Measurements from ENCODE around the gene OSBPL3. TPM values are rescaled to one million over a fixed set of nuclear protein-coding genes. Genes with fewer than 3 reads are reported as not detected.

Gene OSBPL3
- total and polyA plus RNA-seq, 2 donors (not counting 3 experiments of a cell fraction or from before 2014, with no cell fraction given): 7.5 to 27.1 TPM

GRCh38 chr7:24972166-24972477, 7.9 kb downstream of the OSBPL3 start:
- H3K79me2 ChIP-seq (ENCODE audit: control insufficient read depth, insufficient read depth, low read length): peaks cover 88% of the 10 kb centered on the region
- no peak overlapping the region for H3K4me2 ChIP-seq (ENCODE audit: insufficient read depth, low read length)
- TF ChIP-seq EZH2 (IDR thresholded peaks at IDR 0.05; ENCODE audit: borderline replicate concordance, low read depth, low read length, severe bottlenecking) (no peak), GATA2 (IDR thresholded peaks at IDR 0.05; ENCODE audit: insufficient read depth, insufficient read length, low read depth, low read length) (no peak), FOS (IDR thresholded peaks at IDR 0.05; ENCODE audit: borderline replicate concordance, insufficient read depth, low read length) (no peak), MYC (IDR thresholded peaks at IDR 0.05; ENCODE audit: low read depth, low read length) (no peak), CTCF (IDR thresholded peaks at IDR 0.05; ENCODE audit: extremely low read depth in 1 of 2, insufficient read depth in 1 of 2, low read depth in 1 of 2, low read length in 2 of 2) (no peak), MAX (IDR thresholded peaks at IDR 0.05; ENCODE audit: insufficient read depth, insufficient read length) (no peak), POLR2AphosphoS5 (IDR thresholded peaks at IDR 0.05; ENCODE audit: insufficient read depth, low read depth, low read length) (no peak), POLR2A (IDR thresholded peaks at IDR 0.05; ENCODE audit: low read depth, low read length) (no peak), JUN (IDR thresholded peaks at IDR 0.05; ENCODE audit: borderline replicate concordance, insufficient read depth, insufficient read length, low read depth) (no peak)
- BruUV-seq (replicated peaks): no TSS peak
- H4K20me1 ChIP-seq (replicated peaks; ENCODE audit: control insufficient read depth, extremely low read depth, insufficient read depth, low read length): no peaks in the 10 kb centered on the region
- no peaks in the 10 kb centered on the region for H3K27me3 ChIP-seq (ENCODE audit: control insufficient read depth in 2 of 2, insufficient read depth in 2 of 2, low read length in 2 of 2)
- FAIRE-seq: no peak
- H3K9me1 ChIP-seq (replicated peaks; ENCODE audit: control insufficient read depth, extremely low read depth, insufficient read depth, low read length): no peaks in the 10 kb centered on the region
- intact Hi-C loops (cut with micrococcal nuclease) (no loop called here), dilution Hi-C loops (cut with MboI; ENCODE audit: extremely low pct_ligation_motif_present, low sequenced_read_pairs) (no loop called here)
- no peak overlapping the region for H2AFZ ChIP-seq (ENCODE audit: low read depth, low read length)
- no peaks in the 10 kb centered on the region for H3K36me3 ChIP-seq (ENCODE audit: control insufficient read depth in 2 of 2, extremely low read depth in 1 of 2, insufficient read depth in 2 of 2, low read length in 2 of 2)
- peaks cover 11% of the 10 kb centered on the region for H3K4me1 ChIP-seq (ENCODE audit: control insufficient read depth, extremely low read depth, insufficient read depth, low read length)
- H3K4me3 ChIP-seq (replicated peaks in 1 of 3; ENCODE audit: insufficient read depth in 1 of 3, low read depth in 1 of 3, low read length in 3 of 3): no peak overlapping the region
- no peak for DNase-seq (ENCODE audit: low read depth, low spot score)
- H3K9ac ChIP-seq (replicated peaks; ENCODE audit: extremely low read depth, insufficient read depth, low read length): no peak overlapping the region
- no peaks in the 10 kb centered on the region for H3K9me3 ChIP-seq (replicated peaks; ENCODE audit: control insufficient read depth, insufficient read depth, low read length)
- CTCF ChIA-PET: interaction anchor here (1.5 to 2.3 kb wide), 5 partner anchors 9 to 151 kb away, joined by 4 to 9 read pairs (median 6); no protein-coding TSS in a partner anchor
- H3K27ac ChIP-seq (ENCODE audit: insufficient read depth, low read depth, low read length): no peak overlapping the region
- POLR2A ChIA-PET: no interaction called here

All from endothelial cell of umbilical vein (primary cell).